ENCODE results near the gene SPARC.

The SPARC gene

DNA sequence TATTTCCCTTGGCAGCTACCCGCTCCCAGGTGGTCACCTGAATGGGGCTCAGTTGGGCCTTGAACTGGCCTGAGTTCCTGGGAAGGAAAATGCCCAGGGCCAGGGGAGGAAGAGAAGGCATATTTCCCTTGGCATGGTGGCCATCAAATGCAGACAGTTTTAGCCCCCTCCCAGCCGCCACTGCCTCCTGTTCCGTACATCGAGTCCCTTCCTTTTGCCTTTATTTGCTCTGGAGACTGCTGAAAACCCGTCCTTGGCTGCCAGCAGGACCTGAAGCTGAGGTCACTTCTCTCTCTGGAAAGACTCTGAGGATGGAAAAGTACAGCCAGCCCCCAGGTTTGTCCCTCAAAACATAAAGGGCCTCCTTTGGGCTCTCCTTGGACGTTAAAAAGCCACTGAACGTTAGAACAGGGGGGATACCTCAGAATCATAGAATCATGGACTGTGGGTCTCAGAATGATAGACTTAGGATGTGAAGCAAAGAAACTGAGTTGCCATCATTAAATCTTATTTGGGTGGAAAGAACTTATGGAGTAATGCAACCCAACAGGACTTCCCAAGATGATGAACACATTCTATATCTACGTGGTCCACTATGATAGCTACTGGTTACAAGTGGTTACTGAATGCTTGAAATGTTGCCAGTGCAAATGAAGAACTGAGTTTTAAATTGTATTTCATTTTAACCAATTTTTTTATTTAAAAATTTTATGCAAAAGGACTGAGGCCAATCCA, 7.1 kb downstream of the SPARC start:
- no peak for DNase-seq (ENCODE audit: low spot score)

DNA sequence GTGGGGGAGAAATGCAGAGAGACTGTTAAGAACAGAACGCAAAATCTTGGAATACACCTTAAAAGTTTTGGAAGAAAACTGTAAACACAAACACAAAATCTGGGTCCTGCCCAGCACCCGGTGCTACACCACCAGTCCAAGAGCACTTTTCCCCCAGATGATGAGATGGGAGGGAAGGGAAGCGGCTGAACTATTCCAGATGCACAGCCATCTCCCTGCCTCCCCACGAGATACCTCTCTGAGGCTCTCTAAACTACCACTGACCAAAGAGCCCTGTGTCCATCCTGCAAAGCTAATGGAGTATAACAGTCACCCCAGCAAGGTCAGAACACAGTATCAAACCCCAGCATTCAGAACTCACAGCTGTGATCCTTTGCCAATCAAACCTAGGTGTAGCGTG, 8.0 kb downstream of the SPARC start:
- DNase-seq (ENCODE audit: low spot score): no peak

DNA sequence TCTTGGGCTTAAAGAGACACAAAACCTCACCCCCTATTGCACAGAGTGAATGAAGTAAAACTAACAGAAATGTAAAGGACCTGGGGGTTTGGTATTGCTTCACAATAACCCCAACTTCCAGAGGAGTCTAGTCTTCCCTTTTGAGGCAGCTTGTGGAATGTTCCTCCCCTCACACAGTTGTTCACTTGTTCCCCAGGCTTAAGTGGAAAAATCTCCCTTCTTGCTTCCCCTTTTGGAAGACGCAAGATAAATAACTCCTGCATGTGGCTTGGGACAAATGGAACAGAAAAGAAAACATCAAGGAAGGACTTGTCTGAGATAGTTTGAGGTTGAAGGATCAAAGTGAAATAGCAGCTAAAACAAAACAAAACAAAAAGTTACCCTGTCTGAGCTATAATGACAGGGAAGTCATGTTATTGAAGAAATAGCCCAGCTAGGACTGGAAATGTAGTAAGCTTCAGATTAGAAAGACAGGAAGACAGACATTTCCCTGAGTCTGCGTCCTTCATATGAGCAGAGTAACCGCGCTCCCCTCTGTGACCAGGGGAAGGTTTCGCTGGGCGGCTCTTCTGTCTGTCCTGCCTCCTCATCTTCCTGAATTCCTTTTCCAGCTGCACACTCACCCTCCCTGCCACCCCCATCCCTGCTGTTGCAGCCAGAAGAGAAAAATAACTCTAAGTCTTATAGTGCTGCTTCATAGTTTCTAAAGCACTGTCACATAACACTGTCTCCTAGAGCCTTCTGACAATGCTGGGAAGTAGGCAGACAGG, 8.8 kb downstream of the SPARC start:
- DNase-seq (ENCODE audit: low spot score): no peak

DNA sequence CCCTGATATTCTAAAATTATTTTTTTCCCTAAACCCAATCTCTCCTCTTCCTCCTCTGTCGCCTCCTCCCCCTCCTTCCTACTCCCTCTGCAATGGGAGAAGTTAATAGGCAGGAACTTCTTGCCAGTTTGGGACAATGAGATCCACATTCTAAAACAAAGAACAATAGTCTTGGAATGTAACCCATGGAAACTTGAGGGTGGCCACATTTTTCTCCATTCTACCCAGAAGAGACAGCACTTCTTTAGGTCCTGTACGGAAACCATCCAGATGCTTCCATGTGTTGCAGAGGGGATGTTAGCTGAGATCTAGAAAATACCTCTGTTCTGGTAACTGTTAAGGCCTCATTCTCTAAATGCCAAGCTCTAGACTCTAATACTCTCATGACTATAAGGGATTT, 10.0 kb downstream of the SPARC start:
- no peak for DNase-seq (ENCODE audit: low spot score)

DNA sequence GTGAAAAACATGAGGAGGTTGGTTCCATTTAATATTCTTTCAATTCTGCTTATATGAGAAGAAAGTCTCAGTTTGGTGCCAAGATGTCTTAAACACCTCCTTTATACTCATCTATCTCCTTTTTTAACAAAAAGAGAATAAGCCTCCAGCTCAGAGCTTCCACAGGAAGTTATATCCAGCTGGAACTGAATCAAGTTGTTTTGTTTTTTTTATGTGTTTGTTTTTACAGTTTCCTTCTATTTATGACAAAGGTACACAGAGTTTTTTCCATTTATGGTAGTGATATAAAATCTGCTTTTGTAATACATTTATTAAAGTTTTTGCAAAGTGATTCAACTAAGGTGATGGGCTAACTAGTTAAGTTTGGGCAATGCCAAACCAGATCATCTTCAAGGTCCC, 10.4 kb downstream of the SPARC start:
- no peak for DNase-seq (ENCODE audit: low spot score)

DNA sequence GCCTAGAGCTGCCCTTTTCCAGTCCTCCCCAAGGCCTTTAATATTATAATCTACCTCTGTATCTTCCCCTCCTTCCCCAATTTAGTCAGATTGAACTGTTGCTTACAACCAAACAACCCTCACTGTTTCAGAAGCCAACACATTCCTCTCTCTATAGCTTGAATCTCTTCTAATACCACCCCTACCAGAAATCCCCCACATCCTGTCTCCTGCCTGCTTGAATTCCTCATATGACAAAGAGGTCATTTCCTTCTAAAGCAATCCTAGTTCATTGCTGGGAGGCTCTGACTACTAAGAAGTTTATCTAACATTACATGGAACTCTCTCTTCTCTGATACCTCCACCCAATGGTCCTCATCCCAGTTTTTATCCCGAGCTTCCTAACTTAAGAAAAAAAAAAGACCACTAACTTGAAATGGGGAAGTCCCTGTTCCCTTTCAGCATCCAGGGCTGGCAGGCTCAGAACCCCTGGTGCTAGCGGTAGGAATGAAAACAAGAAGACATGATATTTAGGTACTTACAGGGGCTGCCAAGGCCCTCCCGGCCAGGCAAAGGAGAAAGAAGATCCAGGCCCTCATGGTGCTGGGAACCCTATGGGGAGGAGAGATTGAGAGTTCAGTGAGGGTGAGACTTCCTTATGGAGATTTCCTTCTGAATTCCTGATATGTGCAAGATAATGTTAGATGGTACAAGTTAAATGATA, 11.0 kb downstream of the SPARC start:
- no peak for DNase-seq (ENCODE audit: low spot score)

DNA sequence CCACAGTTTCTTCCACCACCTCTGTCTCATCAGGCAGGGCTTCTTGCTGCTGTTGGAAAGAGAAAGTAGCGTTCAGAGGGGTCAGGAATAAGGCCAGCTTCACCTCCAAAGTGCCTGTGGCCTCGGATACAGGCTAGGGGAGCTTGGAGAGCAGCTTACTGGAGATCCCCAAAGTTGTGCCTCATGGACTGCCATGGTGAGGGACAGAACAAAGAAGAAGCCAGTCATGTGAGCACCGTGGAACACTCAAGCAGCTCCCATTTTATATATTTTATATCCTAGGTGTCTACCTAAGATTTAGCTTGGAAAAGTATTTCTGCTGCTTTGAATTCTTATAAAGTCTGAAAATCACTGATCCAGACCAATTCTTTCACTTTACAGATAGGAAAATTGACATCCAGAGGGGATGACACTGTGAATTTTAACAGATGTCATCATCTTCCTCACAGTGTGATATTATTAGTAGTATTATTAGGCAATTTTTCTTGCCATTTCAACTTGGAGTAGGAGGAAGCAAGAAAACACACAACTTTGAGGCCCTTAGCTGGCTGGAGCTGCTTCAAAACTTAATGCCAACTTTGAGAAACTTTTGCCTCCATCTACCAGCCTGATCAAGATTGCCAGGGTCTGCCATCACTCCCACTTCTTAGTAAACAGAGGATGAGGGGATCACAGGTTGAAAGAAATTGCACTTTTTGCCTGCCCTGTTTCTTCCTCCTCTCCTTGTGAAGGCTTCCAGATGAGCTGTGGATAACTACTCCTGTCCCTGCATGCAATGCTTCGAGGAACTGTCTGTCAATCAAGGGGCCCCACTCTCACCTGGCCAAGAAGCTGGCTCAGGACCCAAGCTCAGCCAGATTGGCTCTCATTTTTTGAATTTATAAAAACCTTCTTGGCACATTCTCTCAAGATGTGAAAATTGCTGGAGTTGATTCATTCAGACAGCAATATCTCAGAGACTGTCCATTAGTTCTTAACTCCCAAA, 11.8 kb downstream of the SPARC start:
- no peak for DNase-seq (ENCODE audit: low spot score)

DNA sequence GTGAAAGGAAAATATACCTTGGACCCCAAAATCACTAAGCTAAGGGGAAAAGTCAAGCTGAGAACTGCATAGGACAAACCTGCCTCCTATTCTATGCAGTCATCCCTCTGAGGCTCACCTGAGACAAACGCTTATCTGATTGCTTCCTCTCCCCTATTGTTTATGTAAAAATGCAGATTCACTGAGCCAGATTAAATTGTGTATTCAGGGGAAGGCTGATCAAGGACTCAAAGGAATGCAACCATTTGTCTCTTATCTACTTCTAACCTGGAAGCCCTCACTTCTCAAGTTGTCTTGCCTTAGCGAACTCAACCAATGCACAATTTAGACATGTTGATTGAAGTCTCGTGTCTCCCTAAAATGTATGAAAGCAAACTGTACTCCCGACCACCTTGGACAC, 13.3 kb downstream of the SPARC start:
- no peak for DNase-seq (ENCODE audit: low spot score)

DNA sequence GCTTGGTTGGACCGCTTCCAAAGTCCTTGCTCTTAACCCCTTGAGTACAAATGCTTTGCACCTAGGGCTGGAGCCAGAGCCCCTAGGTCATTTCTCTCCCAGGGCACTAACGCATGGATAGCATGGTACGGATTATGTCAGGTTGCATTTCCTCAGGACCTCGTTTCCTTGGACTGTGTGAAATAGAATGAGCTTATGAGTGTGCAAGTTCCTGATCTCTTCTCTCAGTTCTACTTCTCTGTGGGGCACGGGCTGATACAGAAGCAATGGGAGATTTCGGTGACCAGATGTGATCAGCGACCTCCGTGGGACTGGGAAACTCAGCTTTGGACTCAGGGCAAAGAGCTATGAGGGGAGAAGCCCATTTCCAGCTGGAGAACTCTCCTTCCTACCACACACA, 14.2 kb downstream of the SPARC start:
- DNase-seq (ENCODE audit: low spot score): no peak

DNA sequence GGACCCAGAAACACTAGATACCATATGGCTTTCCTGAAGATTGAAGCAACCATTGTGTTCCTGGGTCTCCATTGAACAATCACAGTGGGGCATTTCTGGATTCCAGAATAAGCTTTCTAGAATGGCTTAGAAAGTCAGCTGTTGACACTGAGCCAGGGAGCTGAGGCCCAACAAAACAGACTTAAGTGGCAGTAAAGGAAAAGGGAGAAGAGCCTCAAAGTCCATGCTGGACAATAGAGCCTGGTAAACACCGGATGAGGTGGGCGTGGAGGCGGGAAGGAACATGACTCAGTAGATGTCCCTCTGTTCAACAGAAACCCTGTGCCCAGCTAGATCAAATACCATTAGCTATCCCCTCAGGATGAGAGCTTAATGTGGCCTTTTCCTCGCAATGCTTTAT, 14.8 kb downstream of the SPARC start:
- DNase-seq (ENCODE audit: low spot score): no peak

DNA sequence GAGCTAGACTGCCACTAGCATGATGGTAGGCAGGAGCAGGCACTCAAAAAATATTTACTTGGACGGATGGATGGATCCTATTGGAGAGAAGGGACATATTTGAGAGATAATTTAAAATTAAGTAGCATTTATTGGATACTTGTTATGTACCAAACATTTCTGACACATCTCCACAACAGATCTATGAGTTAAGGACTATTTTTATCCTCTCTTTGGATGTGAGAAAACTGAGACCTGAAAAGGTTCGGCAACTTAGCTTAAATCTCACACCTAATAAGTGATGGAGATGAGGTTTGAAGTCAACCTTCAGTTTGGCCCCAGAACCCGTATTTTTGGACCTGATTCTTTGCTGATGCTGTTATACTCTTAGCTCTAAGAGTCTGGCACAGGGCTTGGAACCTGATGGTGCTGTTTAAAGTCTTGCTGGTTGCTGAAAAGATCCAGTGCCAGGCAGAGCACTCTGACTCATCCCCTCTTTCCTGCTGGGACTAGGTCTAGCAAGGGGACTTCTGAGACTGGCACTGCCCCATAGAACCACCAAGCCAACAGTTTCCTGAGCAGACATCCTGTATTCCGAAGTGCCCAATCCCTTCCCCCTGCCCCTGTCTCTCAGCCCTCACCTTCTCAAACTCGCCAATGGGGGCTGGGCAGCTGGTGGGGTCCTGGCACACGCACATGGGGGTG, 15.6 kb downstream of the SPARC start:
- DNase-seq (ENCODE audit: low spot score): no peak

DNA sequence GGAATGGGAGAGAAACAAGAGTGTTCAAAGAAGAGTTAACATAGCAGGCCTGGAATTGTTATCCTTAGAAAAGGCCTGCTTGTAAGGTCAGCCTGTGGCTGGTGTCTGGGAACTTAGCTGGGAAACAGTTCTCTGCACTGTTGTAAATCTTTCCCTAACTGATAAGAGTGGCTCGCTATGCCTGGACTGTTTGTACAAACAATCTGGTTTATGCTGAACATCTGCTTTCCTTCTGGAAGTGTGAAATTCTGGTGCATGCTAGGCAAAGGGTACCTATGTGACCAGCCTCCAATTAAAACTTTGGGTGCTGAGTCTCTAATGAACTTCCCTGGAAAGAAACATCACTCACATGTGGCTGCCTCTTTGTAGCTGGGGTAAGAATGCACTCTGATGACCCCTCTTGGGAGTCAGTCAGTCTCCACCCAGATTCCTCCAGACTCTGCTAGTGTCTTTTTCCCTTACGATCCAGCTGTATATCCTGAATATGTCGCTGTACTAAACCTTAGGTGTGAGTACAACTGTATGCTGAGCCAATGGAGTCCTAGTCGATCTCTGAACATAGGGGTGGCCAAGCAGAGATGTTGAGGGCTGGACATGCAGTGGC, 16.5 kb downstream of the SPARC start:
- DNase-seq (ENCODE audit: low spot score): no peak

DNA sequence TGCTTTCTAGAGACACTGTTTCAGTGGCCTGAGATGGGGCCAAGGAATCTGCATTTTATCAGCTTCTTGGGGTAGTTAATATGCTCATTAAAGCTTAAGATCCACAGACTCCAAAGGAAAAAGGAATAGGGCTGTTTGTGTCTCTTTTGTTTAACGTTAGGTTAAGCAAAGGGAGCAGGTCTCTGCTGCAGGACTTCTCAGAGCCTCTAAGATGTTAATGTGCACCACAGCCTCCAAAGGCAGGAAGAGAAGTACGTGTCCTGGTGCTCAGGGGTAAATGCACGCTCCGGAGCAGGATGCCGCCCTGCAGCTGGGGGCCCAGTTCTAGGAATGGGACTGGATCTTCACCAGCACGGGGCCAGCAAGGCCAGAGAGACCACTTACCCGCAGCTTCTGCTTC, 19.6 kb downstream of the SPARC start:
- no peak for DNase-seq (ENCODE audit: low spot score)

DNA sequence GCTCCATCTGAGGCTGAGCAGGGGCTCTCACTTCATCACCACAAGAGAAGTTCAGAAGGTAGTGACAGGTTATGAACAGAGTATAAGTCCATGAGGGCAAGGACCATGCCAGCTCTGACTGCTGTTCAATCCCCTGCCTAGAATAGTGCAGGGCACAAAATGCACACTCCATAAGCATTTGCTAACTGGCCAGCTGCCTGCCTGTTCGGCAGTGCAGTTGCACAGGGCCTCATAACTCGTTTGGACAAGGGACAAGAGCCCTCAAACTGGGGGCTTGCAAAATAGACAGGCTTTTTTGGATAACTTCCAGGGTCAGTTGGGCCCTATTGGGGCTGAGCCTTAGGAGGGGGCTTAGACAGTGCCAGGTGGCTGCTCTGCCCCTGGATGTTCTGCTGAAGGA, 21.1 kb downstream of the SPARC start:
- no peak for DNase-seq (ENCODE audit: low spot score)

DNA sequence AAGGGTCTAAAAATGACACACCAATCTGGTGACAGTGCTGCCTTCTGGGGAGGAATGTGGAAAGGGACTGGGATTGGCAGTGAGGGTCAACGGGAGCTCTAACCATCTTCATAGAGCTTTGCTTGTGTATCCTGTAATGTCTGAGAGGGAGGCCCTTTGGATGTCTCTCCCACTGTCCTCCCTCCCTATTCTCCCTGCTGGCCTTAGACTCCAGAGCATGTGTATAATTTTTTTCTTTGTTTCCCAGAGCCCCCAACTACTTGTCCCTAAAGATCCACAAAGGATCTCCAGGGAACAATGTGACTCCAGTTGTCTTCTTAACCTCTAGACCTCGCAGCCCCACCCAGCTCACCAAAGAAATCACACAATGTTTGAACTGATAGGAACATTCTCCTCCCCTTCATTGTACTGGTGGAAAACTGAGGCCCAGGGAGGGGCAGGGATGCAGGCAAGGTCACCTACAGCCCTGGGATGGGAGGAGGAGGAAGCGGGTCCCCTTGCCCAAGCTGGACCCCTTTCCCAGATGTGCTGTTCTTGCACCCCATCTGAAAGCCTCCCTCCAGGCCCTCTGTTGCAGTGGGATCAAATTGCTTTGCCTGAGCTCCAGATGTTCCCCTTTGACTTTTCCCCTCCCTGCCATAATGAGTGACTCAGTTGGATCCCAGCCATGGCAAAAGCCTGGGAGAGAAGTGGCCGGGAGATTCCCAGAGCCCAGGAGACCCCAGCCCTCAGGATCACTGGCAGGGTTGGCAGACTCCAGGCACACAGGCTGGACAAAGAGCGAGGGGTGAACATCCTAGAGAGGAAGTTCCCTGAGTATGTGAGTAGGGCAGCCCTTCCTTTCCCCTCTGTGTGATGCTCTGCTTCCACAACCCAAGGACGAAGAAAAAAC, 21.8 kb downstream of the SPARC start:
- DNase-seq (ENCODE audit: low spot score): no peak

DNA sequence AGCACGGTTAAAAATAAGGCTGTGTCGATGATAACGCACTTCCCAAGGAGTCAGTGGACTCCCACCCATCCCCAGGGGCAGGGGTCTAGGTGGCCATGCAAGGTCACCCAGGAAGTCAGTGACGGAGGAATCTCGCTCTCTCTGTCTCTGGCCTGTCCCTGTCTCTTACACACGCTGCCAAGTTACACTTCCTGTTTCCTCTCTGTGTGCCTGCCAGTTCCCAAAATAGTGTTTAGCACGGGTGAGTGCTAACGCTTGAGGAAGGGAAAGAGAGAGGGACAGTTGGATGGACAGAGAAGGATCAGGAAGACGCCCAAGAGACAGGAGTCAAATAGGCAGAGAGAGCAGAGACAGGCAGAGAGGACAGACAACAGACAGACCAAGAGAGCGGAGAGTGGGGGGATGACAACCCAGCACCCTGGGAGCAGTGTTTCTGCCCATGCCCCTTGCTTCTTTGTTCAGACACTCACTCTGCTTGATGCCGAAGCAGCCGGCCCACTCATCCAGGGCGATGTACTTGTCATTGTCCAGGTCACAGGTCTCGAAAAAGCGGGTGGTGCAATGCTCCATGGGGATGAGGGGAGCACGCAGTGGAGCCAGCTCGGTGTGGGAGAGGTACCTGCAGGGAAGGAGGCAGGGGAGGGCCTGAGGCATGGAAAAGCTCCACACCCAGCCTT, 23.0 kb downstream of the SPARC start:
- no peak for DNase-seq (ENCODE audit: low spot score)

DNA sequence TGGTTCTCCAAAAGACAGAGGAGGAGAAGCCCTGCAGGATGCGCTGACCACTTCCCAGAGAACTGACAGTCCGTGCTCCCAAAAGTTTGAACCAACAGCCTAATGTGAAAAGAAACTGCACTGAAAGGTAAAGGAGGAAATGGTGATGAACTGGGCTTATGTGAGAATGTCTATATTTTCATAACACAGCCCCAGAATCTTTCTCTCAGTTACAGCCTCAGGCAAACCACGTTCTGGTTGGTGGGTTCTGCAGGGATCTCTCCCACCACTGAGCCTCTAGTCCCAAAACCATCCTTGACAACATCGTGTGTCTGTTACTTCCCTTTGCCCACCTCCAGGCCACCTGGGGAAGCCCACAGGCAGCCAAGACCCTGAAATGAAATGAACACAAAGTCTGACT, 23.9 kb downstream of the SPARC start:
- DNase-seq (ENCODE audit: low spot score): no peak

DNA sequence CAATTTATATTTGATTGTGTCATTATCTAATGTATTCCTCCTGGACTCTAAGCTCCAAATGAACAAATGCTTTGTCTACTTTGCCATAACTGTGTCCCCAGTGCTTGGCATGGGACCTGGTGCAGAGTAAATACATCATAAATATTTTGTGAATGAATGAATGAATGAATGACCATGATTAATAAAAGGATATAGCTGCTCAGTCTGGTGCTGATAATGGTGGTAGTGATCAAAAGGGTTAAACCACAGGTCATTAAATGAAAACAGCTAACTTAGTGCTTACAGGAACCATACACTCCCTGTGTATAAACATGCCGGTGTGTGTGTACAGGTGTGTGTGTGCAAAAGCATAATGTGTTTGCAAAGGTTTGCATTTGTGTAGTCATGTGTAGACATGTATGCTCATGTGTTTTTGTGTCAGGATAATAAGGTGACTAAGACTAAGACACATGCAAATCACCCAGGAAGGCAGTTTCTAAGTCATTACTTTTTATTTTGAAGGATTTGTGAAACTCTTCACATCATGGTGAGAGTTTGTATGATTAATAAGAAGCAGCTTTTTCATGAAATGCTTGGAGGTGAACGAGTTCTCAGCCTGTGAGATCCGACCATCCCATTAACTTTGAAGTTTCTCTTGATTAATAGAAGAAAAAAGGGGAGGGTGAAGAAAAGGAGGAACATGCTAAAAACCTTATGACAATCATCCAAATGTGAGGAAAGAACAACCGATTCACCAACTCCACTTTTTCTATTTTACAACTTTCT, 24.6 kb downstream of the SPARC start:
- peak; percentile 22 for DNase-seq (ENCODE audit: low spot score)

Measured in activated CD4-positive, alpha-beta T cell treated with anti-CD3 and anti-CD28 coated beads, Interleukin-2, Interleukin-4, amounts not matched to agents 100 ng/mL and 50 ng/mL, durations not matched to agents 16 hours and 8 hours (primary cell).